ELF-1 (cell line): Measurements from ENCODE around the gene CNNM4.
A peak's percentile ranks its signal among the peaks of the same experiment; 100 is the strongest.
"Not testable (repeated sequence)": the region's sequence is repeated elsewhere in the genome, so short reads cannot be mapped to it uniquely, and the experiment has no call there.

Experiments used
- DNase-seq: peaks from one replicate; pipeline ENCODE4 v3.0.0-alpha.2; 2016; ENCODE audit warnings: low read depth, low spot score

The CNNM4 gene

DNA sequence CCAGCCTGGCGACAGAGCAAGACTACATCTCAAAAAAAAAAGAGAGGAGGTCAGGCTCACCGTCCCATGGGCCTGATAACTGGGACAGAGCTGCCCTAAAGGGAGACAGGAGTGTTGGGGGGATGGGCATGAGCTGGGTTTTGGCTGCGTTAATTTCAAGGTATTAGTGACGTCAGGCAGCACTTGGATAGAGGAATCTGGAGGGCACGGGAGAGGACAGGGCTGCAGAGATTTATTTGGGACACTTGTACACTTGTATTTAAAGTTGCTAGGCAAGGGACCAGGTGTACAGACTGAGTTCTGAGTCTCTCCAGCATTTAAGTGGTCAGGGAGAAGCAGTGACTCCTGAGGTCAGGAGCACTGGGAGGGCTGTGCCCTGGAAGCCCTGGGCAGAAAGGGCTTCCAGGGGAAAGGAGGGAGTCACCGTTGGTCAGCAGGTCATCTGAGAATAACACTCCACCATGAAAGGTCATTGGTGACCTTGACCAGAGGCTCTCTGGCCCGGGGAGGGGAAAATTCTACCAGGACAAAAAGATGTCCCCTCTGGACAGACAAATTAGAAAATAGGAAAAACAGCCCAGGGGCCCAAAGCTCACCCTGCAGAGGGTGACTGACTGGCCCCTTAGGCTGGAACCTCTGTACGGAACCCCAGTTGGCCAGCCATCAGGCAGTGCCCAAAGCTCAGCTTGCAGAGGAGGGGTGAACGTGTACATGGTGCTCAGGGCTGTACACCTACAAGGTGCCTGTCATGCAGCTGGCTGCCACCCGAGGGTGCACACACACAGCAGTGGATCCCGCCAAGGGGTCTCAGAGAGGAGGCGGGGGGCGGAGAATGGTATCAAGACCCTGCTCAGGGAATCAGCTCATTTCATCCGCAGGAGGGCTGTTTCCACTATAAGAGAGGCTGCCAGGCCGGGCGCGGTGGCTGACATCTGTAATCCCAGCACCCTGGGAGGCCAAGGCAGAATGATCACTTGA lies 32.4 kb downstream of the CNNM4 start:
- no peak for DNase-seq

- no peak for DNase-seq
Measured at GRCh38 chr2:96795076-96795475, 34.4 kb downstream of the CNNM4 start.

DNA sequence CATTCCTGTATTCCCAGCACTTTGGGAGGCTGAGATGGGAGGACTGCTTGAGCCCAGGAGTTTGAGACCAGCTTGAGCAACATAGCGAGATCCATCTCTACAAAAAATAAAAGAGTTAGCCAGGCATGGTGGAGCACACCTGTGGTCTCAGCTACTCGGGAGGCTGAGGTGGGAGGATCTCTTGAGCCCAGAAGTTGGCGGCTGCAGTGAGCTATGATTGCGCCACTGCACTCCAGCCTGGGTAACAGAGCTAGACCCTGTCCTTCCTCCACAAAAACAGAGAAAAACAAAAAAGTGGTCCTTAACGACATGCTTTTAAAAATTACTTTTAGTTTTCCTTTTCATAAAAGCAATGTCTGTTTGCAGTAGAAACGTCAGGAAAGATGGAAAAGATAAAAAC lies 35.8 kb downstream of the CNNM4 start:
- DNase-seq: not testable (repeated sequence)

DNA sequence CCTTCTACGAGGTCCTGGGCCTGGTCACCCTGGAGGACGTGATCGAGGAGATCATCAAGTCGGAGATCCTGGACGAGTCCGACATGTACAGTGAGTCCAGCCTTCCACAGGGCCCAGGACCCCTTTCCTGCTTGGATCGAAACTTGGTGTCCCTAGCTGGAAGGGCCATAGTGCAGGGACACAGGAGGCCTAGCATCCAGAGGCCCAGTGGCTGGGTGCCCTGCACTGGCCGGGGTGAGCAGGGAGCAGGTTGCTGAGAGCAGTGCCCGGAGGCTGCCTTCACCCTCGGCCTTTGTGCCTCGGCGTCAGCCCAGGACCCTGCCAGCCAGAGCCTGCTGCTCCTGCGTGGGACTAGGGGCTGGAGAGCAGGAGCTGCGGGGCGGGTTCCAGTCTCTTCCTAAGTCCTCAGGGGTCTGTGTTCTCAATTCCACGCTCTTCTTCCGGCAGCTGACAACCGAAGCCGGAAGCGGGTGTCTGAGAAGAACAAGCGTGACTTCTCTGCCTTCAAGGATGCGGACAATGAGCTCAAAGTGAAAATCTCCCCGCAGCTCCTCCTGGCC lies 36.4 kb downstream of the CNNM4 start:
- no peak for DNase-seq

DNA sequence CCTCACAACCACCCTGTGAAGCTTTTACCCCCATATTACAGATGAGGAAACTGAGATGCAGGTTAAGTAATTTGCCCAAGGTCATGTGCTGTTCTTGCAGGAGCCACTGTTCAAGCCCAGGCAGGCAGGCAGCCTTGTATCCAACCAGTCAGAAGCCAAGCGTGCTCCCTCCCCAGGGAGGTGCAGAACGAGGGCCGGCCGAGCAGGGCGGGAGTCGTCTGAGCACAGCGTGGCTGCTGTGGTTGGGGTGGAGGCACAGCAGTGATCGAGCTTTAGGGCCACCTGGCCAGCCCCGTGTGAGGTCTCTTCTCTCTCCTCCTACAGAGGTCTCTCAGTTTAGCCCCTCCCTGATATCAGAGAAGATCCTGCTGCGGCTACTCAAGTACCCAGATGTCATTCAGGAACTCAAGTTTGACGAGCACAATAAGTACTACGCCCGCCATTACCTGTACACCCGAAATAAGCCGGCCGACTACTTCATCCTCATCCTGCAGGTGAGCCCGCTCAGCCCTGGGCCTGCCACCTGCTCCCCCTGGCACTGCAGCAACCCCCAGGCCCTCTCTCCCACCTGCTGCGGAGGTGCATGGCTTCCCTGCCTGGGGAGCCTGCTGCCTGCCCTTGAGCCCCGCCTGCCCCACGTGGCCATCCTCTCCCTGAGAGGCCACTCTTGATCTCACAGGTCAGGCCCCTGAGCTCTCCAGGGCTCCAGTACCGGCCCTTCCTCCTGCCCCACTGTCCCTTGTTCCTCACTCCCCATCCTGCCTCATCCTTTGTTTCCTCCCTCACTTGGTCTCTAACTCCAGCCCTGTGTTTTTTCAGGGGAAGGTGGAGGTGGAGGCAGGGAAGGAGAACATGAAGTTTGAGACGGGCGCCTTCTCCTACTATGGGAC lies 38.3 kb downstream of the CNNM4 start:
- no peak for DNase-seq

DNA sequence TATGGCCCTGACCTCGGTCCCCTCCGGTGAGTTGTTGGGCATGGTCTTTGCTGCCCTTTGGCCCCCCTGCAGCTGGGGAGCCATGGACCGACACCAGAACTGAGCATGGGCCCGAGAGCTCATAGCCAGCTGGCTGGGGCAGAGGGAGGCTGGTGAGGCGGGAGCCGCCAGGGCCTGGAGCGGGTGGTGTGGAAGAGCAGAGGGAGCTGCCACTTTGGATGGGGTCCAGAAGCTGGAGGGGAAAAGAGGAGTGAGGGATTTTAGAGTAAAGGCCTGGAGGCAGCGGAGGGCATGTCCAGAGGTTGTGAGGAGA lies 38.9 kb downstream of the CNNM4 start:
- DNase-seq: no peak

DNA sequence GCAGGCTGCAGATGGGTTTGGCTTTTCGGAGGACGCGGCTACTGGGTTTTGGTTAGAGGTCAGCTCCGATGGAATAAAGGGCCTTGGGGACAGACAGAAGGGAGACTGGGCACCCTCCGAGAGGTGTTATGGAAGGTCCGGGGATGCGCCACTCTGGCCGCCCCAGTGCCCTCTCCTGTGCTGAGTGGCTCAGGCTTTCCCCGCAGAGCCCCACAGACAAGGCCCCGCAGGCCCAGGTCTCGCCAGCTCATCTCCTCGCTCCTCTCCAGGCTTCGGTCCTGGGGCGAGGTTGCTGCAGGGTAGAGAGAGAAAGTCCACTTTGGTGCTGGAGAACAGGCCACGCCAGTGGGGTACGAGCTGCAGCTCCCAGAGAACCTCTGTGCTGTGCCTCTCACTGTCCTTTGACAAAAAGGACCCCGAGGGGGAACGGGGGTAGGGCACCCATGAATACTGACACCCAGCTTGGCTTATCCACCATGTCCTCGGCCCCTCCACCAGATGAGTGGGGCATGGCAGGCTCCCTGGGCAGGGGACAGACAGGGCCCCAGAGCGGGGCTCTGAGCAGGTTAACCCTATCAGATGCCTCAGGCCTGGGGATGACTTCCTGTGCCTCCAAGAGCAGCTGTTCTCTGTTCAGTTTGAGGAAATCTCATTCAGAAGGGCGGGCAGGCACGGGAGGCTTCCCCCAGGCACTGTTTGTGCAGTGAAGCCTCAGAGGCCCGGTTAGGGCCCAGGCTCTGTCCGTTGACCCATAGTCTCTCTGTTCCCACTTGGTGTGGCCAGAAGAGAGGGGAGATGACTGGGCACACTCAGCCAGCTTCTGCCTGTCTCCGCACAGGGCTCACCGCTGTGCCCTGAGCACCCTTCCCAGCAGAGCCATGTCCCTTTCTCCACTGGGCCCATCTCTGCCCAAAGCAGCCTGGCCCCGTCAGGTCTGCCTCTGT lies 39.6 kb downstream of the CNNM4 start:
- no peak for DNase-seq

DNA sequence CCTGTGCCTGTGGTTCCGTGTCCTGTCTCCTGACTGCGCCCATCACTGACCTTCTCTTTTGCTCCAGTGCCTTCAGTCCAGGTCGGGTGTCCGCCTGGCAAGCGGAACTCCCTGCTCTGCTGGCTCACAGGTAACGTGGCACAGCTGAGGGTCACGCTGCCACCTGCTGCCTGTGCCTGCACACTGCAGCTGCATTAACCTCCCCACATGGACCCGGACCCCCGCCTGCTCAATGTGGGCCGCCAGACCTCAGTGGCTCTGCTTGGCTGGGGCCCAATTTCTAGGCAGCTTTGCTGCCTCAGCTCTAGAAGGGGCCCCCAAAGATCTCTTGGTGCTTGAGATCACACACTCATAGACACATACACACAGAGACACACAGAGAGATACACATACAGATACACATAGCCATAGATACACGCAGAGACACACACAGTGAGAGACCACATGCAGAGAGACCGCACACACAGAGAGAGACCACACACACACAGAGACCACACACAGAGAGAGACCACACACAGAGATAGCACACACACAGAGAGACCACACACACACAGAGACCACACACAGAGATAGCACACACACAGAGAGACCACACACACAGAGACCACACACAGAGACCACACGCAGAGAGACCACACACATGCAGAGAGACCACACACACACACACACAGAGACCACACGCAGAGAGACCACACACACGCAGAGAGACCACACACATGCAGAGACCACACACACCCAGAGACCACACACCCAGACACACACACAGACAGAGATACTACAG lies 40.5 kb downstream of the CNNM4 start:
- DNase-seq: peak; percentile 86

DNA sequence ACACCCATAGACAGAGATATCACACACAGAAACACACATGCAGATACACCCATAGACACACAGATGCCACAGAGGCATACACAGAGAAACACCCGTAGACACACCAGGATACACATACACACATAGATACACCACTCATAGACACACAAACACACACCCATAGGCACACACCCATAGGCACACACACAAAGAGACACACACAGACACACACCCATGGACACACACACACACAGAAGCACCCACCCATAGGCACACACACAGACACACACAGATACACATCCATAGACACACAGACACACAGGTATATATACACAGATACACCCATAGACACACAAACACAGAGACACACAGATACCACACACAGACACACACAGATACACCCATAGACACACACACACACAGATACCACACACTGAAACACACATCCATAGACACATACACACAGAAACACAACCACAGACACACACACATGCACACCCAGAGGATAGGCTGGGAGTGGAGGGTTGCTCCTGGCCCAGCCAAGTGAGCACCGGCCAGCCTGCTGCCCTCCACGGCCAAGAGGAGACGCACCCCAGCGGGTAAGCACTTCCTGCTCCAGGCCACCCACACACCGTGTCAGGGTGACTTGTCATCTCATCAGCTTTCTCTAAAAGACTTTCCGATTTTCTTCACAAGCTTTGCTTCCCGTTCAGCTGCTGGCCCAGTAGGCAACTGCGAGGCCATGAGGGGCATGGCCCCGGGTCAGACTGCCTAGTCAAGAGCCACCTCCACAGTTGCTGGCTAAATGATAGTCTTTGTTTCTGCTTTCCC lies 41.3 kb downstream of the CNNM4 start:
- DNase-seq: no peak

- no peak for DNase-seq
Measured at GRCh38 chr2:96802721-96803120, 42.0 kb downstream of the CNNM4 start.

DNA sequence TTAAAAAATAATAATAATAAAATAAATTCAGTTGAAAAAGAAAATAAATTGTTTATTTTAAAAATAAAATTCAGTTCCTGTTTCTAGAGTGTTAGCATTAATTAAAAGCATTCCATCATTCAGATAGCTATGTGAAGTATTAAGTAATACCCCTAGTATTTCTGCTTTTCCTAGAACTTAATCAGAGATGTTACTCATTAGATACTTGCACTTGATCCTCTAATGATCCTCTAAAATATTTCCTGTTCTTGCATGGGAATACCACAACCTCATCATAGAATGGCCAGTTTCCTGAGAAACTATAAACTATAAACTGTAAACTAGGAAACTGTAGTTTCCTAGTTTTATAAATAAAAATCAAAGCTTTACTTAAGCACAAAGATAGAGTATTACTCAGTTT lies 44.3 kb downstream of the CNNM4 start:
- DNase-seq: no peak

DNA sequence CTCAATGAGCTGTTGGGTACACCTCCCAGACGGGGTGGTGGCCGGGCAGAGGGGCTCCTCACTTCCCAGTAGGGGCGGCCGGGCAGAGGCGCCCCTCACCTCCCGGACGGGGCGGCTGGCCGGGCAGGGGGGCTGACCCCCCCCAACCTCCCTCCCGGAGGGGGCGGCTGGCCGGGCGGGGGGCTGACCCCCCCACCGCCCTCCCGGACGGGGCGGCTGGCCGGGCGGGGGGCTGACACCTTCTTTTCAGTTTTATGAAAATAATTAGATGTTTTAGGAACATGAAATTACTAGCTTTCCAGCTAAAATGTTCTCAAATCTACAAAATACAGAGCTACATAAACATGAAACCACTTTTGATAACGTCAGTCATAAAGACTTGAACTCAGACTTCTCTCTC lies 45.2 kb downstream of the CNNM4 start:
- not testable (repeated sequence) for DNase-seq

DNA sequence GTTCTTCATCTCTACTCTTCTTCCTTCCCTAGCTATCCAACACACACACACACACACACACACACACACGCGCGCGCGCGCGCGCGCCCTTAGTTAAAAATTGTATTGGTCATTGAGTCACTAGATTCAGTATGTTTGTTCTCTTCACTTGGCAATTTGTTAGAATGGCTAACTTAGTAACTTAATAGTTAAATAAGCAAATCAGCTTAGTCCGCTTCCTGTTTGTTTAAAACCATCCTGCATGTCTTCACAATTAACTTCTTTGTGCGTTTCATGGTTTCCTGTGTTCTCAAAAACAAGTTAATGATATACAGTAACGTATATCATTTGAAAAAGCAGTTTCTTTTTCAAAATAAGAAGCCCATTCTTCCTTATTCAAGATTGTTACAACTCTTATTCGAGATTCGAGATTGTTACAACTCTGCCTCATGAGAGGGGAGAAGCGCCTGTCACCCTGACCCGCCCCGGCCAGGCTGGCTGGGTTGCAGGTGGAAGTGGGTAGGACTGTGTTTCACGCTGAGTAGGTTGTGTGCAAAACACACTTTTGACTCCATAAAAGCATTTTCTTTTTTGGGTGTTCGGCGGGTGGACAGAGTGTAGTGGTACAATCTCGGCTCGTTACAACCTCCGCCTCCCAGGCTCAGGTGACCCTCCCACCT lies 45.9 kb downstream of the CNNM4 start:
- no peak for DNase-seq

GRCh38 chr2:96807127-96807471 lies 46.4 kb downstream of the CNNM4 start:
- DNase-seq: no peak

DNA sequence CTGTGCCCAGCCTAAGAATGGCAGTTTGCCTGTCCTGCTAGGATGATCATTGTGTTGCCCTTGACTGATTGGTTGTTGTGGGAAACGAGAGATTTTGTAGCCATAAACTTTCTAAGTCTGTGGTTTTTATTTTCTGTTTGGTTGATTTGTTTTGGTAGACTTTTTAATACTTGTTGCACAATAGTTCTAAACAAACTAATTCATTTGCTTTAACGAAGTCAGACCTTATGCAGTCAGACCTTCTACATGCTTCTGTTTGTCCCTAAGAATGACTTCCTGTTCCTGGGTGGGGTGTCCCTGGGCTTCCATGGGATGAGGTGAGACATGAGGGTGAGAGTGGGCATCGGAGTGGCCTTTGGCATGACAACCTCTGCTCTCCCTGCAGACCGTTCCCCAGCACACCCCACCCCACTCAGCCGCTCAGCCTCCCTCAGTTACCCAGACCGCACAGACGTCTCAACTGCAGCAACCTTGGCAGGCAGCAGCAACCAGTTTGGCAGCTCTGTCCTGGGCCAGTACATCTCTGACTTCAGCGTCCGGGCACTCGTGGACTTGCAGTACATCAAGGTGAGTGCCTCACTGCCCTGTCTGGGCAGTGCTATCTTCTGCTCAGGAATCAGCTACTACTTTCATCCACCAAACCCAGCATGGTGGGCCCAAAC lies 47.6 kb downstream of the CNNM4 start:
- DNase-seq: no peak

DNA sequence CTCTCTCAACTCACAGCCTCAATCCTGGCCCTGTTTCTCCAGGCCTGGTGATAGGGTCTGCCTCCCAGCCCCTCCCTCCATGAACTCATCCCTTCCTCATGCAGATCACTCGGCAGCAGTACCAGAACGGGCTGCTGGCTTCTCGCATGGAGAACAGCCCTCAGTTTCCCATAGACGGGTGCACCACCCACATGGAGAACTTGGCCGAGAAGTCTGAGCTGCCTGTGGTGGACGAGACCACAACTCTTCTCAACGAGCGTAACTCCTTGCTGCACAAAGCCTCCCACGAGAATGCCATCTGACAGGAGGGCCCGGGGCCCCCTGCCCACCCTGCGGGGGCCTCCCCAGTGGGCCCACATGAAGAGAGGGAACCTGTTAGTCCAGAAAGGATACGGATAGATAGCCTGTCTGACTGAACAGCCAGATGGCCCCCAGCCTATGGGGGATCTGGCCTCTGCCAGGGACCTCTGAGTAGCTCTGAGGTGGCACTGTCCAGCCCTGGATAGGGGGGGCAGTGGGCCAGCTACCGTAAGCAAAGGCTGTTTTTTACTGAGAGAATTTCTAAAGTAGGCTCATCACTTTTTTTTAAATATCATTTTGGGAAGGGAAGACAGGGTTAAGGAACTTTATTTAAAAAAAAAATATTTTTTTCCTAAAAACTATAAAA lies 48.6 kb downstream of the CNNM4 start:
- DNase-seq: no peak

GRCh38 chr2:96809951-96810782 lies 49.5 kb downstream of the CNNM4 start:
- DNase-seq: no peak
